Neutrophil (primary cell): ENCODE measurements around the gene TGM5.
A peak's percentile ranks its signal among the peaks of the same experiment; 100 is the strongest.
"Not testable (repeated sequence)": the region's sequence is repeated elsewhere in the genome, so short reads cannot be mapped to it uniquely, and the experiment has no call there.

Experiments used
- H3K27ac ChIP-seq: fragments of 200-600 bp; sonication (generic); 2 replicates; pipeline ENCODE4 v1.5.1; 2016; ENCODE audit warnings: mild to moderate bottlenecking, moderate library complexity
- H3K27me3 ChIP-seq: fragments of 200-600 bp; sonication (generic); 2 replicates; pipeline ENCODE4 v1.6.0; 2016; ENCODE audit warnings: mild to moderate bottlenecking
- H3K36me3 ChIP-seq: fragments of 200-600 bp; sonication (generic); 2 replicates; pipeline ENCODE4 v1.5.1; 2017
- H3K4me1 ChIP-seq, 2 experiments: fragments of 200-600 bp in 1 of 2; sonication (generic) in 1 of 2; 1 replicate in 1 of 2; 2 replicates in 1 of 2; pipeline versions ENCODE4 v1.5.1 to v1.6.1; 2013 to 2016; ENCODE audit warnings: low read depth in 1 of 2, low read length in 1 of 2, mild to moderate bottlenecking in 1 of 2, moderate library complexity in 1 of 2; ENCODE audit not compliant: control insufficient read depth in 1 of 2, insufficient read depth in 1 of 2
- H3K4me3 ChIP-seq, 2 experiments: fragments of 200-600 bp in 1 of 2; sonication (generic) in 1 of 2; 1 replicate in 1 of 2; 2 replicates in 1 of 2; pipeline ENCODE4 v1.5.1; 2013 to 2016; ENCODE audit warnings: low read depth in 1 of 2, low read length in 1 of 2, mild to moderate bottlenecking in 1 of 2, moderate library complexity in 1 of 2
- H3K9me3 ChIP-seq: fragments of 200-600 bp; sonication (generic); 2 replicates; pipeline ENCODE4 v1.5.1; 2016
- TF ChIP-seq, protein P1 (sequence below): fragments of 200-600 bp; sonication (generic); IDR thresholded peaks from 2 replicates; pipeline ENCODE4 v1.5.1; 2016; ENCODE audit warnings: antibody characterized with exemption

TGM5 gene

DNA sequence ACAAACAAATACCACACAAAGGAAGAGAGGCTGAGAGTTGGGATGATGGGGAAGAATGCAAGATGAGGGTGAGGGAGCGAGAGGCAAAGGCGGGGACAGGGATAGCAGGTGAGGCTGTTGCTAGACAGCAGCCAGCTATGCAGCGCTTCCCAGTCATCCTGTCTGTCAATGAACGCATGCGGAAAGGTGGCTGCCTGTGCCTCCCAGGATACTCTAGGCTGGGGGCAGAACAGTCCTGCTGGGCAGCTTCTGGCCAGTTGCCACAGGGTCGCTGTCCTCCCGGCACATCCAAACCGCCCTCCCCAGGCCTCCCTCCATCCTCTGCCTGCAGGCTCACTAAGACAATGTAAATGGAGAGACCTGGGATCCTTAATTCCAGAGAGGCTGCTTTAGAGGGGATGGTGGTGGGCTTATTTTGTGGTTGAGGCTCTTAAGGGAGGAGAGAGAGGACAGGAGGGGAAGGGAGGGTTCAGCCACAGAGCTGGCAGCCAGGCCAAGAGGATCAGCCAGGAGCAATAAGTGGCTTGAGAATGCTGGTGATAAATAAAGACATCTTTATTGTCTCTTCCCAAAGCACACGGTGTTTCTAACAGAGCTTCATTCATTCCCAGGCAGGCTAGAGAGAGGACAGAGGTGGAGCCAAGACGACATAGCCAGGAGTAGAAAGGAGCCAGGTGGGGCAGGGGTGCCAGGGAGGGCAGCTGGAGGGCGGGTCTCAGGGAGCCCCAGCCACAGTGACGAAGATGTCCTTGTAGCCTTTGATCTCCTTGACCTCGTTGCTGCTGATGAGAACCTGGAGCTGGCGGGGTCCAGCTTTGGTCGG is 9.2 kb upstream of the TGM5 start:
- Histone ChIP-seq H3K27ac (no peak overlapping the region), H3K4me1 (peaks cover 27 to 41% of the 10 kb centered on the region in 2 experiments), H3K4me3 (no peak overlapping the region), H3K9me3 (no peaks in the 10 kb centered on the region), H3K27me3 (no peaks in the 10 kb centered on the region), H3K36me3 (no peaks in the 10 kb centered on the region)
- TF ChIP-seq, protein P1, sequence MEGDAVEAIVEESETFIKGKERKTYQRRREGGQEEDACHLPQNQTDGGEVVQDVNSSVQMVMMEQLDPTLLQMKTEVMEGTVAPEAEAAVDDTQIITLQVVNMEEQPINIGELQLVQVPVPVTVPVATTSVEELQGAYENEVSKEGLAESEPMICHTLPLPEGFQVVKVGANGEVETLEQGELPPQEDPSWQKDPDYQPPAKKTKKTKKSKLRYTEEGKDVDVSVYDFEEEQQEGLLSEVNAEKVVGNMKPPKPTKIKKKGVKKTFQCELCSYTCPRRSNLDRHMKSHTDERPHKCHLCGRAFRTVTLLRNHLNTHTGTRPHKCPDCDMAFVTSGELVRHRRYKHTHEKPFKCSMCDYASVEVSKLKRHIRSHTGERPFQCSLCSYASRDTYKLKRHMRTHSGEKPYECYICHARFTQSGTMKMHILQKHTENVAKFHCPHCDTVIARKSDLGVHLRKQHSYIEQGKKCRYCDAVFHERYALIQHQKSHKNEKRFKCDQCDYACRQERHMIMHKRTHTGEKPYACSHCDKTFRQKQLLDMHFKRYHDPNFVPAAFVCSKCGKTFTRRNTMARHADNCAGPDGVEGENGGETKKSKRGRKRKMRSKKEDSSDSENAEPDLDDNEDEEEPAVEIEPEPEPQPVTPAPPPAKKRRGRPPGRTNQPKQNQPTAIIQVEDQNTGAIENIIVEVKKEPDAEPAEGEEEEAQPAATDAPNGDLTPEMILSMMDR = no peak

DNA sequence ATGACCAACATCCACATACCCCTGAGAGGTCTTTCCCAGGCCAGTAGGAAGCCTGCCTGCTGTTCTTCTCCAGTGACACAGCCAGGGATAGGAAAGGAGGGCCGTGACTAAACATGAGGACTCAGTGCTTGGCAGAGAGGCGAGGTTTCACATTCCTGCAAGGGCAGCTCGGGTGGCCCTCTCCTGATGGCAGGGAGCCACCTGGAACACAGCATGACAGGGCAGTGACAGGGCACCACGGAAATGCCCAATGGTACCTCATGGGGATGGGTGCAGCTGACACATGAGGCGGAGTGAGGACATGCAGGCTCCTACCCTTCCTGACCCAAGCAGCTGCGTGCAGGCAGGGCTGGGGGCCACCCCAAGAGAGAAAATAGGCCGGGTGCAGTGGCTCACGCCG is 7.4 kb upstream of the TGM5 start:
- Histone ChIP-seq H3K36me3 (no peaks in the 10 kb centered on the region), H3K4me3 (no peak overlapping the region), H3K27ac (no peak overlapping the region), H3K27me3 (no peaks in the 10 kb centered on the region), H3K9me3 (no peaks in the 10 kb centered on the region), H3K4me1 (peaks cover 45 to 60% of the 10 kb centered on the region in 2 experiments)
- TF ChIP-seq, protein P1 = no peak

DNA sequence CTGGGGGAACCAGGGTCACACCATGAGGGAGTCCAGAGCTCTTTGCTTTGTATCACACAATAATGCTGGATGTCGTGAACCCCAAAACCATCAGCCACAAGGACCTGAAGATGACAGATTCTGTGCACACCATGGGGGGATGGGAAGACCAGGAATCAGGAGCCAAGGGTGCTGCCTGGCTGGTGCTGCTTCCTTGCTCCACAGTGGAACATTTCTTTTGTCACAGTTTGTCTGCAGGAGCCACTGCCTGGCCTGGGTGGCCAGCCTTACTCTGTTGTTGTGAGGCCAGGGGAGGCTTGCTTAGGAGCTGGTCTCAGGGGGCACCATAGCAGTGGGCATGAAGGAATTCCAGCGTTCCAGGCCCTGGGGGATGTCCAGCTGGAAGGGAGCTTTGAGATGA is 6.5 kb upstream of the TGM5 start:
- Histone ChIP-seq H3K36me3 (no peaks in the 10 kb centered on the region), H3K27me3 (no peaks in the 10 kb centered on the region), H3K4me3 (no peak overlapping the region), H3K4me1 (peaks cover 54 to 69% of the 10 kb centered on the region in 2 experiments), H3K27ac (peak overlapping the region; percentile 30), H3K9me3 (no peaks in the 10 kb centered on the region)
- TF ChIP-seq, protein P1 = no peak

DNA sequence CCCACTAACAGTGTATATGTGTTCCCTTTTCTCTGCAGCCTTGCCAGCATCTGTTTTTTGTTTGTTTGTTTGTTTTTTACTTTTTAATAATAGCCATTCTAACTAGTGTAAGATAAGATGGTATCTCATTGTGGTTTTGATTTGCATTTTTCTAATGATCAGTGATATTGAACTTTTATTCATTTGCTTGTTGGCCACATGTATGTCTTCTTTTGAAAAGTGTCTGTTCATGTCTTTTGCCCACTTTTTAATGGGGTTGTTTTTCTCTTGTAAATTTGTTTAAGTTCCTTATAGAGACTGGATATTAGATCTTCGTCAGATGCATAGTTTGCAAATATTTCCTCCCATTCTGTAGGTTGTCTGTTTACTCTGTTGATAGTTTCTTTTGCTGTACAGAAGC is 5.2 kb upstream of the TGM5 start:
- H3K36me3 ChIP-seq, H3K27me3 ChIP-seq, H3K9me3 ChIP-seq: not testable (repeated sequence)
- Histone ChIP-seq H3K4me1 (peaks cover 57 to 72% of the 10 kb centered on the region in 2 experiments), H3K27ac (peak overlapping the region; percentile 95), H3K4me3 (peak overlapping the region in 1 of 2 experiments; percentile 50)

DNA sequence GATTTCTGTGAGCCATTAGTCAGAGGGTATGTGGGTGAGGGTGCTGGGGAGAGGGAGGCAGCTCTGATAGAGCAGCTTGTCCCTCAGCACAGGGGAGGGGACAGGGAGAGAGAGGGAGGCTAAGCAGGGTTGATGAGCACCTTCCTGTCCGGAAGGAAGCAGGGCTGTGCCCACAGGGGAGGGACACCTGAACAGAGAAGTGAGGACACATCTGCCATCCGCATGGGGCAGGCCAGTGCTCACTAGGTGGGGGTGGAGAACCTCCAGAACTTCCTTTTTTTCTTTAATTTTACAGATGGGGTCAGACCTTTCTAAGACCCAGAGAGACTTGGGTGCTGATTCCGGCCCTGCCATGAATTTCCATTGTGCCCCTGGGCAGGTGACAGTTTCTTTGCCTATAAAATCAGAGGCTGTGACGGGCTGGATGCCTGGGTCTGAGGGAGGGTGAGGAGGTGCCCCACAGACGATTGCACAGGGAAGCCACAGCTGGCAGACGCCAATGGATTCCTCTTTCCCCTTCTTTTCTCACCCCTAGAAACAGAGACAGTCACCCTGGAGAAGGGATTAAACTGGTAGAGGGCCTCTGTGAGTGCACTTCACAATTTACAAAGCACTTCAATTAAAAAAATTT is 4.1 kb upstream of the TGM5 start:
- Histone ChIP-seq H3K27me3 (no peaks in the 10 kb centered on the region), H3K27ac (peak overlapping the region; percentile 95), H3K9me3 (no peaks in the 10 kb centered on the region), H3K36me3 (no peaks in the 10 kb centered on the region), H3K4me3 (peak overlapping the region; percentile 50 to 60), H3K4me1 (peaks cover 59 to 78% of the 10 kb centered on the region in 2 experiments)
- TF ChIP-seq, protein P1 = peak; percentile 63

DNA sequence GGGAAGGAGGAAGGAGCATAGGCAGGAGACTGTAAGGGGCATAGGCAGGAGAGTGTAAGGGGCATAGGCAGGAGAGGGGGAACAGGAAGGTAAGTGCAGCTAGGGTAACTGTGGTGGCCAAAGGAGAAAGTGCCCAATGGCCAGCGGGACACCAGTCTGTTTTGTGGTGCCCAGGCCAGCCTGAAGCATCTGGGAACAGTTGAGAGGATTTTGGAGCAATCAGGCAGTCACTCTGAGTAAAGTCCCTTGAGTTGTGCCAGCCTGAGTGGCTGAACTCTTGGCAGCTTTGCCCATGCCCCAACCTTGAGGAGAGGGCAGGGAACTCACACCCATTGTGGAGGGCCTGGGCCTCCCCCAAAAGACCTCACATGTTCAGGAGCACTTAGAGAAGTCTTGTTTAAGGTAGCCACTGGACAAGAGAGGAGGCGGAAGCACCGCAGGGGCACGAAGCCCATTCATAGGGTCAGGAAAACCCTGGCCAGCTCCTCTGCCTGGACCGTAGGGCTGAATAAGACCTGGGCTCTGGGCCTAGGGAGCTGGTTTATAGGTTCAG is 3.5 kb upstream of the TGM5 start:
- Histone ChIP-seq H3K27me3 (no peaks in the 10 kb centered on the region), H3K9me3 (no peaks in the 10 kb centered on the region), H3K4me1 (peaks cover 59 to 78% of the 10 kb centered on the region in 2 experiments), H3K27ac (peak overlapping the region; percentile 95), H3K4me3 (peak overlapping the region; percentile 50 to 60), H3K36me3 (no peaks in the 10 kb centered on the region)
- TF ChIP-seq, protein P1 = no peak
